OCI-LY1 (cell line): ENCODE measurements around the gene PBOV1.

ENCODE experiments used
- H2AFZ ChIP-seq: fragments of 200-600 bp; sonication (generic), shearing (Covaris generic); 2 replicates; pipeline ENCODE4 v1.6.0; 2014; ENCODE audit warnings: antibody characterized with exemption, mild to moderate bottlenecking, low read length
- H3F3A ChIP-seq: fragments of 200-600 bp; sonication (generic), shearing (Covaris generic); 2 replicates; pipeline ENCODE4 v1.6.0; 2014; ENCODE audit warnings: mild to moderate bottlenecking, antibody characterized with exemption, low read length, moderate library complexity; ENCODE audit not compliant: insufficient read depth
- H3K27ac ChIP-seq: fragments of 200-600 bp; sonication (generic); 2 replicates; pipeline ENCODE4 v1.5.1; 2014; ENCODE audit warnings: low read length, mixed run types, mild to moderate bottlenecking, low read depth; ENCODE audit not compliant: poor library complexity, severe bottlenecking
- H3K27me3 ChIP-seq: fragments of 200-600 bp; sonication (generic); 2 replicates; pipeline ENCODE4 v1.6.0; 2014; ENCODE audit warnings: antibody characterized with exemption, mild to moderate bottlenecking, low read length, moderate library complexity; ENCODE audit not compliant: insufficient read depth
- H3K36me3 ChIP-seq: fragments of 200-600 bp; sonication (generic); 2 replicates; pipeline ENCODE4 v1.6.1; 2014; ENCODE audit warnings: mild to moderate bottlenecking, antibody characterized with exemption, low read length, moderate library complexity, mixed read lengths; ENCODE audit not compliant: insufficient read depth
- H3K4me1 ChIP-seq: fragments of 200-600 bp; sonication (generic); 2 replicates; pipeline ENCODE4 v1.5.1; 2014; ENCODE audit warnings: mild to moderate bottlenecking, low read length, moderate library complexity; ENCODE audit not compliant: insufficient read depth, severe bottlenecking
- H3K4me2 ChIP-seq: fragments of 200-600 bp; sonication (generic), shearing (Covaris generic); 2 replicates; pipeline ENCODE4 v1.6.1; 2014; ENCODE audit warnings: low read length
- H3K4me3 ChIP-seq: fragments of 200-600 bp; sonication (generic); 2 replicates; pipeline ENCODE4 v1.5.1; 2014; ENCODE audit warnings: low read length, low read depth, mild to moderate bottlenecking, mixed read lengths; ENCODE audit not compliant: poor library complexity, severe bottlenecking
- H3K79me2 ChIP-seq: fragments of 200-600 bp; shearing (Covaris generic); 2 replicates; pipeline ENCODE4 v1.6.1; 2016; ENCODE audit warnings: mixed run types, low read length, mixed read lengths; ENCODE audit not compliant: insufficient read depth
- H3K9ac ChIP-seq: fragments of 200-600 bp; sonication (generic), shearing (Covaris generic); 2 replicates; pipeline ENCODE4 v1.6.1; 2014; ENCODE audit warnings: mild to moderate bottlenecking, low read length, mixed read lengths
- H3K9me2 ChIP-seq: fragments of 200-600 bp; sonication (generic), shearing (Covaris generic); 2 replicates; pipeline ENCODE4 v1.6.1; 2014; ENCODE audit warnings: low read depth, mild to moderate bottlenecking, low read length, mixed read lengths
- H3K9me3 ChIP-seq: fragments of 200-600 bp; shearing (Covaris generic); 2 replicates; pipeline ENCODE4 v1.6.1; 2014; ENCODE audit warnings: low read length, mixed read lengths
- H4K20me1 ChIP-seq: fragments of 200-600 bp; sonication (generic), shearing (Covaris generic); 2 replicates; pipeline ENCODE4 v1.6.0; 2016; ENCODE audit warnings: mild to moderate bottlenecking, low read length; ENCODE audit not compliant: insufficient read depth
- CTCF ChIP-seq: fragments of 200-600 bp; sonication (generic), shearing (Covaris generic); IDR thresholded peaks from 2 replicates; pipeline ENCODE4 v1.5.1; 2017; ENCODE audit warnings: mild to moderate bottlenecking, antibody characterized with exemption, low read length, moderate library complexity, mixed read lengths
- EZH2 ChIP-seq: fragments of 200-600 bp; sonication (generic), shearing (Covaris generic); IDR thresholded peaks from 2 replicates; pipeline ENCODE4 v1.8.0; 2017; ENCODE audit warnings: borderline replicate concordance, mixed run types, mild to moderate bottlenecking, antibody characterized with exemption, low read length, moderate library complexity, mixed read lengths

The PBOV1 gene

GRCh38 chr6:138204792-138205384, 13.4 kb downstream of the PBOV1 start:
- H3K36me3 ChIP-seq = no peaks in the 10 kb centered on the region
- TF ChIP-seq CTCF (no peak), EZH2 (no peak)
- H4K20me1 ChIP-seq = no peaks in the 10 kb centered on the region
- H3K4me1 ChIP-seq = no peaks in the 10 kb centered on the region
- H3F3A ChIP-seq = no peaks in the 10 kb centered on the region
- H3K27me3 ChIP-seq = no peaks in the 10 kb centered on the region
- H3K27ac ChIP-seq = no peak overlapping the region
- no peaks in the 10 kb centered on the region for H3K9me2 ChIP-seq
- H2AFZ ChIP-seq = no peak overlapping the region
- H3K9ac ChIP-seq = no peak overlapping the region
- no peaks in the 10 kb centered on the region for H3K79me2 ChIP-seq
- H3K4me3 ChIP-seq = no peak overlapping the region
- H3K9me3 ChIP-seq = no peaks in the 10 kb centered on the region
- no peak overlapping the region for H3K4me2 ChIP-seq

GRCh38 chr6:138204303-138204702, 14.0 kb downstream of the PBOV1 start:
- Histone ChIP-seq H3K4me3 (no peak overlapping the region), H3F3A (no peaks in the 10 kb centered on the region), H3K9me2 (no peaks in the 10 kb centered on the region), H3K79me2 (no peaks in the 10 kb centered on the region), H3K9me3 (no peaks in the 10 kb centered on the region), H2AFZ (no peak overlapping the region), H3K9ac (no peak overlapping the region), H3K36me3 (no peaks in the 10 kb centered on the region), H3K4me1 (no peaks in the 10 kb centered on the region), H3K27me3 (no peaks in the 10 kb centered on the region), H4K20me1 (no peaks in the 10 kb centered on the region), H3K4me2 (no peak overlapping the region), H3K27ac (no peak overlapping the region)
- TF ChIP-seq CTCF (no peak), EZH2 (no peak)

- H3K9me2 ChIP-seq = no peaks in the 10 kb centered on the region
- no peak overlapping the region for H2AFZ ChIP-seq
- no peaks in the 10 kb centered on the region for H4K20me1 ChIP-seq
- H3K36me3 ChIP-seq = no peaks in the 10 kb centered on the region
- no peak overlapping the region for H3K9ac ChIP-seq
- H3K79me2 ChIP-seq = no peaks in the 10 kb centered on the region
- no peaks in the 10 kb centered on the region for H3K9me3 ChIP-seq
- H3K27ac ChIP-seq = no peak overlapping the region
- no peak overlapping the region for H3K4me2 ChIP-seq
- no peak for TF ChIP-seq CTCF
- no peak for TF ChIP-seq EZH2
- no peaks in the 10 kb centered on the region for H3K4me1 ChIP-seq
- H3F3A ChIP-seq = no peaks in the 10 kb centered on the region
- H3K4me3 ChIP-seq = no peak overlapping the region
- no peaks in the 10 kb centered on the region for H3K27me3 ChIP-seq
Measured at GRCh38 chr6:138203315-138203714, 15.0 kb downstream of the PBOV1 start.
